Caco-2 (cell line): ENCODE data around the gene DLG2. TPM values are rescaled to one million over a fixed set of nuclear protein-coding genes. Genes with fewer than 3 reads are reported as not detected.

ENCODE experiments used
- BruUV-seq: library from RNA; stranded (reverse); fragments of 400-500 nt; replicated peaks from 2 replicates; lab custom pipeline; 2021; lab: Mats Ljungman, UMichigan
- CTCF ChIA-PET: fragments of 300-600 bp; sonication (Branson Sonifier 250); formaldehyde crosslinking; loops from one replicate; lab custom pipeline; 2022; ENCODE audit warnings: antibody characterized with exemption; lab: Charles Lee
- POLR2A ChIA-PET: fragments of 300-600 bp; sonication (Branson Sonifier 250); formaldehyde crosslinking; loops from one replicate; lab custom pipeline; 2022; ENCODE audit warnings: antibody characterized with exemption; lab: Charles Lee
- DNase-seq, 2 experiments: peaks; one replicate each; pipeline versions ENCODE4 v3.0.0 to v3.0.0-alpha.2; 2020 to 2022
- H3K27me3 ChIP-seq: replicated peaks from 2 replicates; pipeline ENCODE4 v1.6.0; 2011; ENCODE audit warnings: low read length; ENCODE audit not compliant: control insufficient read depth, insufficient read depth
- H3K36me3 ChIP-seq: 2 replicates; pipeline ENCODE4 v1.5.1; 2011; ENCODE audit warnings: low read length; ENCODE audit not compliant: control insufficient read depth, insufficient read depth
- H3K4me1 ChIP-seq: fragments of 250-450 bp; sonication (Bioruptor Pico); 2 replicates; pipeline ENCODE4 v1.5.1; 2020; ENCODE audit warnings: mild to moderate bottlenecking
- H3K4me3 ChIP-seq: 2 replicates; pipeline ENCODE4 v1.5.1; 2011; ENCODE audit warnings: low read depth, mild to moderate bottlenecking, control low read depth, low read length
- H3K9me3 ChIP-seq: fragments of 250-450 bp; sonication (Bioruptor Pico); 2 replicates; pipeline ENCODE4 v1.5.1; 2020; ENCODE audit warnings: mild to moderate bottlenecking, moderate library complexity
- H3K27ac Mint-ChIP-seq: one replicate; pipeline ENCODE4 v1.8.0; 2022; ENCODE audit warnings: mixed read lengths; ENCODE audit not compliant: unreplicated experiment
- H3K27me3 Mint-ChIP-seq: one replicate; pipeline ENCODE4 v1.8.0; 2022; ENCODE audit warnings: mixed read lengths; ENCODE audit not compliant: insufficient read depth, unreplicated experiment
- H3K36me3 Mint-ChIP-seq: one replicate; pipeline ENCODE4 v1.8.0; 2022; ENCODE audit warnings: mild to moderate bottlenecking, mixed read lengths; ENCODE audit not compliant: insufficient read depth, unreplicated experiment
- H3K4me1 Mint-ChIP-seq: one replicate; pipeline ENCODE4 v1.8.0; 2022; ENCODE audit warnings: low read depth, mixed read lengths; ENCODE audit not compliant: unreplicated experiment
- H3K4me3 Mint-ChIP-seq: one replicate; pipeline ENCODE4 v1.8.0; 2022; ENCODE audit warnings: mild to moderate bottlenecking, moderate library complexity, mixed read lengths; ENCODE audit not compliant: unreplicated experiment
- H3K9me3 Mint-ChIP-seq: one replicate; pipeline ENCODE4 v1.8.0; 2022; ENCODE audit warnings: mixed read lengths; ENCODE audit not compliant: unreplicated experiment
- CTCF ChIP-seq, 2 experiments: fragments of 200-600 bp in 1 of 2; IDR thresholded peaks; 1 replicate in 1 of 2; 2 replicates in 1 of 2; pipeline versions ENCODE4 v1.5.1 to v1.8.0; 2011 to 2022; ENCODE audit warnings: antibody characterized with exemption in 1 of 2, control low read depth in 1 of 2, inconsistent platforms in 1 of 2, low read depth in 1 of 2, low read length in 1 of 2, mild to moderate bottlenecking in 1 of 2, moderate library complexity in 1 of 2; ENCODE audit not compliant: insufficient read depth in 1 of 2, severe bottlenecking in 1 of 2, unreplicated experiment in 1 of 2
- intact Hi-C: fragments of 100-400 bp; cut with micrococcal nuclease; formaldehyde crosslinking; loops from one replicate; pipeline ENCODE4 v1.10.0; 2022; ENCODE audit not compliant: unreplicated experiment
- total RNA-seq: library from RNA; stranded (reverse); gene quantifications from 2 replicates; pipeline ENCODE4 v1.2.3, GENCODE V29; 2022

The DLG2 gene
- total RNA-seq, 1 experiment from 2014 or later, result 21.6 TPM

GRCh38 chr11:83557653-83558052 is 2069.5 kb downstream of the DLG2 start:
- intact Hi-C loops, result no loop called here
- Histone ChIP-seq H3K4me1 (no peaks in the 10 kb centered on the region), H3K36me3 (no peaks in the 10 kb centered on the region), H3K9me3 (no peaks in the 10 kb centered on the region), H3K27me3 (no peaks in the 10 kb centered on the region), H3K4me3 (no peak overlapping the region)
- H3K9me3 Mint-ChIP-seq, result no peaks in the 10 kb centered on the region
- H3K36me3 Mint-ChIP-seq, result no peaks in the 10 kb centered on the region
- ChIA-PET POLR2A (no interaction called here), CTCF (no interaction called here)
- no peak for TF ChIP-seq CTCF (IDR thresholded peaks at IDR 0.05; ENCODE audit: insufficient read depth in 1 of 2, low read depth in 1 of 2, low read length in 1 of 2, severe bottlenecking in 1 of 2, unreplicated experiment in 1 of 2)
- no peak overlapping the region for H3K4me3 Mint-ChIP-seq
- H3K4me1 Mint-ChIP-seq, result no peaks in the 10 kb centered on the region
- H3K27ac Mint-ChIP-seq, result no peak overlapping the region
- no TSS peak for BruUV-seq
- no peaks in the 10 kb centered on the region for H3K27me3 Mint-ChIP-seq
- DNase-seq, result no peak

- H3K9me3 Mint-ChIP-seq, result no peaks in the 10 kb centered on the region
- Histone ChIP-seq H3K4me1 (no peaks in the 10 kb centered on the region), H3K9me3 (no peaks in the 10 kb centered on the region), H3K4me3 (no peak overlapping the region), H3K36me3 (no peaks in the 10 kb centered on the region), H3K27me3 (no peaks in the 10 kb centered on the region)
- H3K27ac Mint-ChIP-seq, result no peak overlapping the region
- H3K4me1 Mint-ChIP-seq, result no peaks in the 10 kb centered on the region
- intact Hi-C loops, result no loop called here
- no peaks in the 10 kb centered on the region for H3K27me3 Mint-ChIP-seq
- no TSS peak for BruUV-seq
- TF ChIP-seq CTCF (IDR thresholded peaks at IDR 0.05; ENCODE audit: insufficient read depth in 1 of 2, low read depth in 1 of 2, low read length in 1 of 2, severe bottlenecking in 1 of 2, unreplicated experiment in 1 of 2), result no peak
- POLR2A ChIA-PET, result no interaction called here
- H3K36me3 Mint-ChIP-seq, result no peaks in the 10 kb centered on the region
- H3K4me3 Mint-ChIP-seq, result no peak overlapping the region
- DNase-seq, result no peak
- CTCF ChIA-PET, result no interaction called here
Measured at GRCh38 chr11:83554876-83555275, 2072.3 kb downstream of the DLG2 start.

- Mint-ChIP-seq H3K27ac (no peak overlapping the region), H3K4me1 (no peaks in the 10 kb centered on the region), H3K36me3 (no peaks in the 10 kb centered on the region), H3K27me3 (no peaks in the 10 kb centered on the region), H3K9me3 (no peaks in the 10 kb centered on the region), H3K4me3 (no peak overlapping the region)
- intact Hi-C loops, result no loop called here
- POLR2A ChIA-PET, result no interaction called here
- TF ChIP-seq CTCF (IDR thresholded peaks at IDR 0.05; ENCODE audit: insufficient read depth in 1 of 2, low read depth in 1 of 2, low read length in 1 of 2, severe bottlenecking in 1 of 2, unreplicated experiment in 1 of 2), result no peak
- H3K36me3 ChIP-seq, result no peaks in the 10 kb centered on the region
- no peaks in the 10 kb centered on the region for H3K9me3 ChIP-seq
- DNase-seq, result no peak
- H3K4me1 ChIP-seq, result peaks cover 10% of the 10 kb centered on the region; the same call in 1 of the 2 replicates
- CTCF ChIA-PET, result no interaction called here
- no peak overlapping the region for H3K4me3 ChIP-seq
- no peaks in the 10 kb centered on the region; the same call in 1 of the 2 replicates for H3K27me3 ChIP-seq
- no TSS peak for BruUV-seq
Measured at GRCh38 chr11:83549984-83550667, 2077.0 kb downstream of the DLG2 start.
